ENCODE data around the gene MRPL2. TPM values are rescaled to one million over a fixed set of nuclear protein-coding genes. Genes with fewer than 3 reads are reported as not detected.

Gene MRPL2
- total RNA-seq, result 10 to 100 TPM; 17.9 to 32.1 (median 29.1) TPM

- TF ChIP-seq POLR2AphosphoS5 (IDR thresholded peaks at IDR 0.05) (peak; percentile 81 to 97 (median 83)), POLR2A (IDR thresholded peaks at IDR 0.05) (peak; percentile 87)
- TF ChIP-seq, protein P1, sequence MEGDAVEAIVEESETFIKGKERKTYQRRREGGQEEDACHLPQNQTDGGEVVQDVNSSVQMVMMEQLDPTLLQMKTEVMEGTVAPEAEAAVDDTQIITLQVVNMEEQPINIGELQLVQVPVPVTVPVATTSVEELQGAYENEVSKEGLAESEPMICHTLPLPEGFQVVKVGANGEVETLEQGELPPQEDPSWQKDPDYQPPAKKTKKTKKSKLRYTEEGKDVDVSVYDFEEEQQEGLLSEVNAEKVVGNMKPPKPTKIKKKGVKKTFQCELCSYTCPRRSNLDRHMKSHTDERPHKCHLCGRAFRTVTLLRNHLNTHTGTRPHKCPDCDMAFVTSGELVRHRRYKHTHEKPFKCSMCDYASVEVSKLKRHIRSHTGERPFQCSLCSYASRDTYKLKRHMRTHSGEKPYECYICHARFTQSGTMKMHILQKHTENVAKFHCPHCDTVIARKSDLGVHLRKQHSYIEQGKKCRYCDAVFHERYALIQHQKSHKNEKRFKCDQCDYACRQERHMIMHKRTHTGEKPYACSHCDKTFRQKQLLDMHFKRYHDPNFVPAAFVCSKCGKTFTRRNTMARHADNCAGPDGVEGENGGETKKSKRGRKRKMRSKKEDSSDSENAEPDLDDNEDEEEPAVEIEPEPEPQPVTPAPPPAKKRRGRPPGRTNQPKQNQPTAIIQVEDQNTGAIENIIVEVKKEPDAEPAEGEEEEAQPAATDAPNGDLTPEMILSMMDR (IDR thresholded peaks at IDR 0.05), result no peak
- peaks cover 5 to 10% of the 10 kb centered on the region in 2 donors for H3K4me1 ChIP-seq
- H3K9me3 ChIP-seq, result no peaks in the 10 kb centered on the region
- H3K27me3 ChIP-seq, result no peaks in the 10 kb centered on the region
- intact Hi-C loops (cut with DNase I; ENCODE audit: low total_unique reads), result no loop called here
- H3K4me3 ChIP-seq, result peak within 1 kb of the TSS; percentile 77 to 90 (median 81)
- peak within 1 kb of the TSS; percentile 93 to 97 for H3K27ac ChIP-seq
- no peaks in the 10 kb centered on the region for H3K36me3 ChIP-seq
- DNase-seq (ENCODE audit: low spot score in 2 of 2), result peak; percentile 98 to 99
Observed at GRCh38 chr6:43059168-43060033, at the start of gene MRPL2, which contains the start of gene KLC4. TSS of gene MRPL2 (minus strand) at chr6:43059434. CDS start at chr6:43059381, 53 bp downstream. TSS of gene KLC4 (plus strand) at chr6:43059631. CDS start at chr6:43061336, 1,705 bp downstream.

- intact Hi-C loops (cut with DNase I; ENCODE audit: low total_unique reads), result loop anchor here (1.0 kb wide), 1 partner anchor 19 kb away; no protein-coding TSS in a partner anchor
- Histone ChIP-seq H3K4me1 (no peaks in the 10 kb centered on the region), H3K9me3 (no peaks in the 10 kb centered on the region), H3K4me3 (no peak overlapping the region), H3K36me3 (no peaks in the 10 kb centered on the region), H3K27ac (no peak overlapping the region), H3K27me3 (no peaks in the 10 kb centered on the region)
- no peak for DNase-seq (ENCODE audit: low spot score in 2 of 2)
- TF ChIP-seq POLR2AphosphoS5 (IDR thresholded peaks at IDR 0.05) (no peak), POLR2A (IDR thresholded peaks at IDR 0.05) (no peak)
- TF ChIP-seq, protein P1 (IDR thresholded peaks at IDR 0.05), result no peak
Observed at GRCh38 chr6:43107344-43108062, 48.3 kb upstream of the MRPL2 start.

DNA sequence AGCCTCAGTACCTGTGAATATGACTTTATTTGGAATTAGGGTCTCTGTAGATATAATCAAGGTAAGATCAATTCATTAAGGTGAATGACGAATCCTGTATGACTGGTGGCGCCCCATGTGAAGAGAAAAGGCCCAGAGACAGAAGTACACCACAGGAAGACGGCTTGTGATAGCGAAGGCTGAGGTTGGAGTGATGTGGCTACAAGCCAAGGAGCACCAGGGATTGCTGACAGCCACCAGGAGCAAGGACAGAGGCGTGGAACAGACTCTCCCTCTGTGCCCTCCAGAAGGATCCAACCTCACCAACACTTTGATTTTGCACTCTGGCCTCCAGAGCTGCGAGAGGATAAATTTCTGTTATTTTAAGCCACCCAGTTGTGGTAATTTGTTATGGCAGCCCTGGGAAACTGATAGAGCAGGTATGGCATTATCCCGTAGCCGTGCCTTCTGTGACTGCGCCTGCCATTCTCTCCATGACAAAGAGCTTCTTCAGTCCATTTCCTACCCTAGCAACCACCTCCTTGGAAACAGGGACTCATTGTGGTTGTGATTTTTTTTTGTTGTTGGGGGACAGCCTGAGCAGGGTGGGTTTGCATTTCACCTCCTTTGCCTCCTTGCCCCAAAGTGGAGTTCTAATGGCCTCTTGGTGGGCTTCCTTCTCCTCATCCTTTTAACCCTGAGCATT lies 46.4 kb upstream of the MRPL2 start:
- TF ChIP-seq POLR2AphosphoS5 (IDR thresholded peaks at IDR 0.05), result no peak
- TF ChIP-seq POLR2A (IDR thresholded peaks at IDR 0.05), result no peak
- TF ChIP-seq, protein P1 (IDR thresholded peaks at IDR 0.05), result no peak
- Histone ChIP-seq H3K9me3 (no peaks in the 10 kb centered on the region), H3K27ac (no peak overlapping the region), H3K4me1 (no peaks in the 10 kb centered on the region), H3K4me3 (no peak overlapping the region), H3K36me3 (no peaks in the 10 kb centered on the region), H3K27me3 (no peaks in the 10 kb centered on the region)
- intact Hi-C loops (cut with DNase I; ENCODE audit: low total_unique reads), result no loop called here
- no peak for DNase-seq (ENCODE audit: low spot score in 2 of 2)

DNA sequence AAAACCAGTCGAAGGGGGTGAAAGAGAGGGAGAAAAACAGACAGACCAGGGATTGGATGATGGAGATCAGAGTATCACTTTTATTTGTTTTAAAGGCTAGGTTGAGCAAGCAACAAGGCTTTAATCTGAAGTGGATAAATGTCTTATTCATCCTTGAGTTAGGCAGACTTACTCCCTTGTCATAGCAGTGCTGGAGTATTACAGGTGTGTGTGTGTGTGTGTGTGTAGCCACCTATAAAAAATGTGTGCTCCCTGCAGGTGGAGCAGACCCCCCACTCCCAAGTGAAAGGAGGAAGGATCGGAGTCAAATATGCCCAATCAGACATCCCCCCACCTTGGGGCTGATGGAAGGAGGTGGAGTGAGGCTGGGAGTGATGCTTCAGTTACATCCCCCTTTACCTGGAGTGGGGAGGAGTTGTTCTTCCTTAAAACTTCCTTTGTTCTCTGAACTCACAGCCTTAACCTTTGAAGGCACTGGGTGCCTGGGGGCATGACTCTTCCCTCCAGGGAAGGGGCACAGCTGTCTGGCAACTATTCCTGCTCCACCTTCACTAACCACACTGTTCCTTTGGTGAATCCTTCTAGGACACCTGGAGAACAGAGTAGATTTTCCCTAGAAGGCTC lies 44.1 kb upstream of the MRPL2 start:
- Histone ChIP-seq H3K4me3 (no peak overlapping the region), H3K4me1 (peaks cover 0 to under 1% of the 10 kb centered on the region in 2 donors), H3K27me3 (no peaks in the 10 kb centered on the region), H3K27ac (peak overlapping the region in 1 of 2 donors; percentile 41), H3K36me3 (no peaks in the 10 kb centered on the region), H3K9me3 (no peaks in the 10 kb centered on the region)
- intact Hi-C loops (cut with DNase I; ENCODE audit: low total_unique reads), result no loop called here
- DNase-seq (ENCODE audit: low spot score in 2 of 2), result no peak
- TF ChIP-seq, protein P1 (IDR thresholded peaks at IDR 0.05), result no peak
- TF ChIP-seq POLR2A (IDR thresholded peaks at IDR 0.05) (no peak), POLR2AphosphoS5 (IDR thresholded peaks at IDR 0.05) (no peak)

Measured in breast epithelium (tissue), 4 donors.